ENCODE results near the gene CALHM6.

The CALHM6 gene

DNA sequence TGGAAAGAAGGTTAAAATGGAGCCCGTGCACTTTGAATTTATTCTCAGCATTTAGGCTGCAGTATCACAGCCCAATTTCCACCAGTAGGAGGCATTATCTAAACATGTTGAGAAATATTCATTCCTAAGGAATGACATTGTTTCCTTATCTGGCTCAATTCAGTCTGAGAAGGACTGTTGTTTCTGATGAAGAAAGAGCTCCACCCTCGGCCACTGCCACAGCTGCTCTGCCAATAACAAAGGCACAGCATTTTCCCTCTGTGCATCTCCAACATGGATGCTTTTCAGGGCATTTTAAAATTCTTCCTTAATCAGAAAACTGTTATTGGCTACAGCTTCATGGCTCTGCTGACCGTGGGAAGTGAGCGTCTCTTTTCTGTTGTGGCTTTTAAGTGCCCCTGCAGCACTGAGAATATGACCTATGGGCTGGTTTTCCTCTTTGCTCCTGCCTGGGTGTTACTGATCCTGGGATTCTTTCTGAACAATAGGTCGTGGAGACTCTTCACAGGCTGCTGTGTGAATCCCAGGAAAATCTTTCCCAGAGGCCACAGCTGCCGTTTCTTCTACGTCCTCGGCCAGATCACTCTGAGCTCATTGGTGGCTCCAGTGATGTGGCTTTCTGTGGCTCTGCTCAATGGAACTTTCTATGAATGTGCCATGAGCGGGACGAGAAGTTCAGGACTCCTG is 50.4 kb downstream of the CALHM6 start, which contains the start of gene CALHM5:
CALHM5 (plus strand) TSS at position 216 of the 687 bp plus-strand sequence; CDS start at position 274, 58 bp downstream.
- DNase-seq (ENCODE audit: low read depth): peak; percentile 90
- TF ChIP-seq, protein P1, sequence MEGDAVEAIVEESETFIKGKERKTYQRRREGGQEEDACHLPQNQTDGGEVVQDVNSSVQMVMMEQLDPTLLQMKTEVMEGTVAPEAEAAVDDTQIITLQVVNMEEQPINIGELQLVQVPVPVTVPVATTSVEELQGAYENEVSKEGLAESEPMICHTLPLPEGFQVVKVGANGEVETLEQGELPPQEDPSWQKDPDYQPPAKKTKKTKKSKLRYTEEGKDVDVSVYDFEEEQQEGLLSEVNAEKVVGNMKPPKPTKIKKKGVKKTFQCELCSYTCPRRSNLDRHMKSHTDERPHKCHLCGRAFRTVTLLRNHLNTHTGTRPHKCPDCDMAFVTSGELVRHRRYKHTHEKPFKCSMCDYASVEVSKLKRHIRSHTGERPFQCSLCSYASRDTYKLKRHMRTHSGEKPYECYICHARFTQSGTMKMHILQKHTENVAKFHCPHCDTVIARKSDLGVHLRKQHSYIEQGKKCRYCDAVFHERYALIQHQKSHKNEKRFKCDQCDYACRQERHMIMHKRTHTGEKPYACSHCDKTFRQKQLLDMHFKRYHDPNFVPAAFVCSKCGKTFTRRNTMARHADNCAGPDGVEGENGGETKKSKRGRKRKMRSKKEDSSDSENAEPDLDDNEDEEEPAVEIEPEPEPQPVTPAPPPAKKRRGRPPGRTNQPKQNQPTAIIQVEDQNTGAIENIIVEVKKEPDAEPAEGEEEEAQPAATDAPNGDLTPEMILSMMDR (conservative IDR thresholded peaks at IDR 0.05; ENCODE audit: low read length): peak; percentile 80
- peak within 1 kb of the TSS; percentile 67 for H3K4me3 ChIP-seq (ENCODE audit: low read length)

DNA sequence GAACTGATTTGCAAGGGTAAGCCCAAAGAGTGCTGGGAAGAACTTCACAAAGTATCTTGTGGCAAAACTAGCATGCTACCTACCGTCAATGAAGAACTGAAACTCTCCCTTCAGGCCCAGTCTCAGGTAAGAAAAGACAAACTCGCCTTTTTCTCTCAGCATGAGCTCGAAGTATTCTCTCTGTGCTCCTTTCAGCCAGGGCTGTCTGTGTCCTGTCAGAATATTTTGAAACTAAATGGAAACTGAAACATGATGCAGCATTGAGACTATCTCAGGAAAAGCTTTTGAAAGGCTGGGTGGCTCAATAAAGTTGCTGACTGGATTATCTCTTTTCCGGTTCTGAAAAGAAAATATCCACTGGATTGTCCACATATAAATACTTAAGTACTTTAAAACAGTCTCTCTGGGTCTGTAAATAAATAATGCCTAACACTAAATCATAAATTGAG is 51.0 kb downstream of the CALHM6 start:
- DNase-seq (ENCODE audit: low read depth): no peak
- TF ChIP-seq, protein P1 (conservative IDR thresholded peaks at IDR 0.05; ENCODE audit: low read length): no peak
- H3K4me3 ChIP-seq (ENCODE audit: low read length): peak overlapping the region; percentile 67

DNA sequence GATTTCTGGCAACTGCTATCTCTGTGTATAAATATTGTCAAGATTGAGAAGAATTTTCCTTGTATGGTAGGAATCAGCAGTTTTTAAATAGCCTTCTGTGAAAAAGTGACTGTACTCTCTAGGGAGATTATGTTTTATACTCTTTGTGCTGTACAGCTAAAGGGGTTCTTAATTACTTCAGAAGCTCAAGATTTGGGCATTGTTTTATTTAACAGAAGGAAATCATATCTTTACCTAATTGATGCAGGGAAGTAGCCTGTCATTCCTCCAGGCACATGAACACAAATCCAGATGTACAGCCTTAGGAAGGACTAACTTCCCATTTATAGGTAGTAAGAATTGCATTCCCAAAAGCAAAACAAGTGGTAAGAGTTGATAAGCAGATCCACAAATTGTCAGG is 51.6 kb downstream of the CALHM6 start:
- peak overlapping the region; percentile 67 for H3K4me3 ChIP-seq (ENCODE audit: low read length)
- no peak for DNase-seq (ENCODE audit: low read depth)
- TF ChIP-seq, protein P1 (conservative IDR thresholded peaks at IDR 0.05; ENCODE audit: low read length): no peak
